Activated CD4-positive, alpha-beta T cell treated with anti-CD3 and anti-CD28 coated beads for 36 hours (primary cell): Measurements from ENCODE around the gene WSCD1. TPM values are rescaled to one million over a fixed set of nuclear protein-coding genes. Genes with fewer than 3 reads are reported as not detected.

Experiments
- ATAC-seq: fragments of 200-7000 bp; cut with Tn5 transposase; one replicate; pipeline ENCODE4 v1.10.0; 2021; ENCODE audit warnings: mild to moderate bottlenecking, moderate library complexity
- CTCF ChIA-PET: fragments of 350-600 bp; sonication (Branson Sonifier 250); formaldehyde crosslinking; loops from one replicate; lab custom pipeline; 2021; ENCODE audit warnings: antibody characterized with exemption; lab: Charles Lee
- POLR2A ChIA-PET: fragments of 350-600 bp; sonication (Branson Sonifier 250); formaldehyde crosslinking; loops from one replicate; lab custom pipeline; 2021; ENCODE audit warnings: antibody characterized with exemption, inconsistent platforms; lab: Charles Lee
- DNase-seq: peaks from one replicate; pipeline ENCODE4 v3.0.0-alpha.2; 2020
- H3K27ac Mint-ChIP-seq: one replicate; pipeline ENCODE4 v1.8.0; 2021; ENCODE audit warnings: mixed read lengths
- H3K27me3 Mint-ChIP-seq: one replicate; pipeline ENCODE4 v1.8.0; 2021; ENCODE audit warnings: mixed read lengths
- H3K36me3 Mint-ChIP-seq: one replicate; pipeline ENCODE4 v1.8.0; 2021; ENCODE audit warnings: low read depth, mixed read lengths
- H3K4me1 Mint-ChIP-seq: one replicate; pipeline ENCODE4 v1.8.0; 2021; ENCODE audit warnings: mixed read lengths
- H3K4me3 Mint-ChIP-seq: one replicate; pipeline ENCODE4 v1.8.0; 2021; ENCODE audit warnings: mild to moderate bottlenecking, moderate library complexity, mixed read lengths
- H3K9me3 Mint-ChIP-seq: one replicate; pipeline ENCODE4 v1.8.0; 2021; ENCODE audit warnings: low read depth, mixed read lengths
- intact Hi-C, 2 experiments: fragments of 100-400 bp; cut with DNase I in 1 of 2; cut with micrococcal nuclease in 1 of 2; formaldehyde crosslinking; loops; one replicate each; pipeline versions ENCODE4 v1.14.2 to v1.15.1; 2022 to 2024; cut with DNase I, micrococcal nuclease
- total RNA-seq, 2 experiments: library from RNA; stranded (reverse); gene quantifications; one replicate each; pipeline ENCODE4 v1.2.3, GENCODE V29; 2021

The WSCD1 gene
- total RNA-seq, 2 experiments from 2014 or later: 0.04 to 0.16 TPM

DNA sequence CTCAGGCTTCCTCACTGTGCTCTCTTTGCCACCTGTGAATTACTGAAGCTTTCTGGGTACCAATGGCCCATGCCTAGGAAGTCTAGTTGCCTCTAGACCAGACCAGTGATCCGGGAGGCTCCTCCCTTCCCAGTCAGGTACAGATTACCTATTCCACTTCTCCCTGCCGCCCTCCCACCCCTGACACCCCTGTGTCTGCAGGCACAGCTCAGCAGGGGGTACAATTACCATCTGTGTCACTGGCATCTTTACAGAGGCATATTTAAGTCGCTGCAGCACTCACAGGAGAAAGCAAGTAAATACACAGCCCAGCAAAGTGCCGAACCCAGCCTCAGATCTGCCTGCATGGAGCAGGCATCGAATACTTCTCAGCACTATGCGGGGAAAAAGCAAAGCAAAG is 5.3 kb upstream of the WSCD1 start:
- H3K36me3 Mint-ChIP-seq: no peaks in the 10 kb centered on the region
- peaks cover 49% of the 10 kb centered on the region for H3K27me3 Mint-ChIP-seq
- no peaks in the 10 kb centered on the region for H3K9me3 Mint-ChIP-seq
- ATAC-seq: no peak
- no peak overlapping the region for H3K27ac Mint-ChIP-seq
- H3K4me1 Mint-ChIP-seq: peaks cover 9% of the 10 kb centered on the region
- ChIA-PET POLR2A (no interaction called here), CTCF (no interaction called here)
- intact Hi-C loops: loop anchor here in 1 of 2 experiments (10.0 kb wide), 1 partner anchor 360 kb away; no protein-coding TSS in a partner anchor
- DNase-seq: no peak
- no peak overlapping the region for H3K4me3 Mint-ChIP-seq

DNA sequence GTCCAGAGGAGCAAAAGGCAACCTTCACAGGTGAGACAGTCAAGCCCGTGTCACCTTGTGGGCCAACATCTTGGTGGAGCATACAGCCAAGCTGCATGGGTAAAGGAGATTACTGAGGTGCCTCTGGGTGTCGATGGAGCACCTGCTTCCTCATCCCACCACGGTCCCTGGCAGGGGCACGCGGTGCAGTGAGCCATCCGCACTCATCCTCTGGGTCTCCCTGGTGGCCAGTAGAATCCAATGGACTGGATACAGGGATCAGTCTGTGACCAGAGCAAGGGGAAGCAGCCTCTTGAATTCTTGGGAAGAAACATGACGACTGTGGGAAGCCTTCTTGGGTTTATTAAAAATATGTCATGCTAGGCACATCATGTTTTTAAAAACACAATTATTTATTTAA is 4.8 kb upstream of the WSCD1 start:
- H3K27ac Mint-ChIP-seq: no peak overlapping the region
- ATAC-seq: no peak
- no peaks in the 10 kb centered on the region for H3K36me3 Mint-ChIP-seq
- H3K4me3 Mint-ChIP-seq: no peak overlapping the region
- peaks cover 46% of the 10 kb centered on the region for H3K27me3 Mint-ChIP-seq
- peaks cover 10% of the 10 kb centered on the region for H3K4me1 Mint-ChIP-seq
- no peak for DNase-seq
- intact Hi-C loops: loop anchor here in 1 of 2 experiments (10.0 kb wide), 1 partner anchor 359 kb away; no protein-coding TSS in a partner anchor
- H3K9me3 Mint-ChIP-seq: no peaks in the 10 kb centered on the region
- ChIA-PET POLR2A (no interaction called here), CTCF (no interaction called here)

DNA sequence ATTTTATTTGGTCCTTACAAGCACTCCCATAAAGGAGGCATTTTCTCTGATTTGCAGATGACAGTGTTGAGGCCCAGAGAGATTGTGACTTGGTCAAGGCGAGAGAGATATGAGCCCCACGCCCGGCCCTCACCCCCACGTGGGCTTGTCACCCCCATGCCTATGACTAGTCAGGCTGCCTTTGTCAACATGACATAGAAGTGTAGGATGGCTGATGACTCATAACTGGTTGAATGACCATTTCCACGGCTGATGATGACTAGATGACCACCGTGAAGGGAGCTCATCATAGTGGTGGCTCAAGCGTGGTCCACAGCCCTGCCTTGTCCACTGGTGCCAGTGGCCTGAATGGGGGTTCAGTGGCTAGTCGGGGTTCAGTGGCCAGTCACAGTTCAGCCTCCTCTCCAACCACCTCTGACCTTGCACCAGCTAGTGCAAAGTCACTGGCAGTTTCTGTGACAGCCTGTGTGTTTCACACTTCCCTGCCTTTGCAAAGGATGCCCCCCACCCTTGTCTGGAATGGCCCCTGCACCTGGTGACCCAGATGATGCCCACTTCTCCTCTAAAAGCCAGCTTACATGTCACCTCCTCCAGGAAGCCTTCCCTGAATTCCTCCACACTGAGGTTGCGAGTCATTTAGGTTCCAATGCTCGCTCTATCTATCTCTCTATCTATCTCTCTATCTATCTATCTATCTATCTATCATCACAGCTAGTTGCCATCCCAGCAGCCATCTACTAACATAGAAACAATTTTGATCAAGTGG is 3.8 kb upstream of the WSCD1 start:
- Mint-ChIP-seq H3K9me3 (no peaks in the 10 kb centered on the region), H3K4me1 (peaks cover 10% of the 10 kb centered on the region), H3K27ac (no peak overlapping the region), H3K36me3 (no peaks in the 10 kb centered on the region), H3K4me3 (no peak overlapping the region), H3K27me3 (peaks cover 48% of the 10 kb centered on the region)
- DNase-seq (no peak), ATAC-seq (no peak)
- intact Hi-C loops: loop anchor here in 1 of 2 experiments (10.0 kb wide), 1 partner anchor 358 kb away; no protein-coding TSS in a partner anchor
- CTCF ChIA-PET: no interaction called here
- POLR2A ChIA-PET: interaction anchor here (1.1 kb wide), 1 partner anchor 472 kb away, joined by 4 read pairs; no protein-coding TSS in a partner anchor

DNA sequence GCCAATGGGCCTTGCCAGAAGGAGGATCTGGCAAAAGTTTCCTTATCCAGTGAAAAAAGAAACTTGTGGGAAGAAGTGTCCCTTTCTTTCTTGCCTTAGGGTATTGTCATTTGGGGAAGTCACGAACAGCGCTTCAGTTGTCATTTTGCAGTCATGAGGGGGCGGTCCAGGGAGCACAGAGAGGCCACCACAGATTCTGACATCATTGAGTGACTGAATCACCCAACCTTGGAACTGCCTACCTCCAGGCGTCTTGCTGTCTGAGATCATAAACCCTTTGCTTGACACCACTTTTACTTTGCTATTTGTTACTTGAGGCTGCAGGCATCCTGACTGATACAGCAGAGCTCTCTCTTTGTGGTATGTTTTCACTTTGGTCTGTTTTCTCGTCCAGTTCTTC is 3.1 kb upstream of the WSCD1 start:
- POLR2A ChIA-PET: interaction anchor here (1.1 kb wide), 1 partner anchor 472 kb away, joined by 4 read pairs; no protein-coding TSS in a partner anchor
- Mint-ChIP-seq H3K4me3 (no peak overlapping the region), H3K4me1 (peaks cover 10% of the 10 kb centered on the region), H3K27me3 (peaks cover 49% of the 10 kb centered on the region), H3K36me3 (no peaks in the 10 kb centered on the region), H3K9me3 (no peaks in the 10 kb centered on the region), H3K27ac (no peak overlapping the region)
- no peak for ATAC-seq
- CTCF ChIA-PET: no interaction called here
- intact Hi-C loops: loop anchor here in 1 of 2 experiments (10.0 kb wide), 1 partner anchor 358 kb away; no protein-coding TSS in a partner anchor
- peak; percentile 9 for DNase-seq

DNA sequence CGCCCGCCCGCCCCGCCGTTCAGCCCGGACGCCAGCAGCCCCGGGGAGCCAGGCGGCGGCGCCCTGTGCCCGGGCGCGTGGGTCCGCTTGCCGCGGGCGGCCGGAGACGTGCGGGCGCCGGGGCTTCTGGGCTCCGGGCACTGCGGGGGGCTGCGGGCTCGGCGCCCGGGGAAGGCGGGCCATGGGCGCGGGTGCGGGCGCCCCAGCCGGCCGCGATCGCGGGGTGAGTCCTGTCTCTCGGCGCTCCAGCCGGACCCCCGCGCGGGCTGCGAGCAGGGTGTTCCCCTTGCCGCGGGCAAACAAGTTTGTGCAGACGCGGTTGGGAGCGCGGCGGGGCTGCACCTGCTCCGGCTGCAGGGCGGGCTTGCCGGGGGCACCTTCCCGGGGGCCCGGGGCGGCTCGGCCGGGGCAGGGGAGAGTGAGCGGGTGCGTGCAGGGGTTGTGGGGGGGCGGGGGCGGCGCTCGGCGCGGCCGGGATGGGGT is 292 bp downstream of the WSCD1 start:
- Mint-ChIP-seq H3K27me3 (peaks cover 53% of the 10 kb centered on the region), H3K27ac (no peak overlapping the region), H3K4me3 (no peak overlapping the region), H3K36me3 (no peaks in the 10 kb centered on the region), H3K4me1 (peaks cover 10% of the 10 kb centered on the region), H3K9me3 (no peaks in the 10 kb centered on the region)
- DNase-seq (peak; percentile 18), ATAC-seq (no peak)
- intact Hi-C loops: loop anchor here in 1 of 2 experiments (2.0 kb wide), 1 partner anchor 342 kb away; no protein-coding TSS in a partner anchor
- ChIA-PET POLR2A (no interaction called here), CTCF (interaction anchor here (1.1 kb wide), 1 partner anchor 49 kb away, joined by 3 read pairs; no protein-coding TSS in a partner anchor)

DNA sequence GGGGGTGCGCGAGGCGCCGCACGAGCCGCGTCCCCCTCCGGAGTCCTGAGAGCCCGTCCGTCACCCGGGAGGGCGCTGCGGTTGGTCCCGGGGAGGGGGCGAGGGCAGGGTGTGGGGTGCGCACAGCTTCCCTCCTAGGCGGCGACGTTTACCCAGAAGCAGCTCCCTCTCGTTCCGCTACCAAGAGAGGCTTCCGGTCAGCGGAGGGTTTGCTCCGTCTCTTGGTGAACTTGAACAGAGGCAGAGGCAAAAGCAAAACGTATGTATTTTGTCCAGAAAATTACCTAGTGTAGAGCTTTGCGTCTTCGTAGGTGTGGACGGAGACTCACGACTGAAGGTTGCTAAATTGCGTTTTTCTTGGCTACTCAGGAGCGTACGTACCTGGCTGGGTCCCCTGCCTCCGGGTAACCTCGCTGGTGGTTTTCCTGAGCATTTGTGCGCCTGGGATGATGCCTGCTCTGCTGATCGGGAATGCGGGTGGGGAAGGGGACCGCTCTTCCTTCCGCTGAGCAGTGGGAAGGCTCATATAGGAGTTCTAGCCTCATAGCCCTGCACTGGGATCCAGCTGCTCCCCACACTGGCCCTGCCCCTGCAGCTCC is 833 bp downstream of the WSCD1 start:
- no peak overlapping the region for H3K27ac Mint-ChIP-seq
- H3K4me3 Mint-ChIP-seq: peak overlapping the region; percentile 17
- no peaks in the 10 kb centered on the region for H3K9me3 Mint-ChIP-seq
- DNase-seq: peak; percentile 9
- intact Hi-C loops: loop anchor here in 1 of 2 experiments (2.0 kb wide), 1 partner anchor 342 kb away; no protein-coding TSS in a partner anchor
- ATAC-seq: no peak
- peaks cover 10% of the 10 kb centered on the region for H3K4me1 Mint-ChIP-seq
- CTCF ChIA-PET: interaction anchor here (1.1 kb wide), 1 partner anchor 49 kb away, joined by 3 read pairs; no protein-coding TSS in a partner anchor
- peaks cover 51% of the 10 kb centered on the region for H3K27me3 Mint-ChIP-seq
- POLR2A ChIA-PET: no interaction called here
- no peaks in the 10 kb centered on the region for H3K36me3 Mint-ChIP-seq

DNA sequence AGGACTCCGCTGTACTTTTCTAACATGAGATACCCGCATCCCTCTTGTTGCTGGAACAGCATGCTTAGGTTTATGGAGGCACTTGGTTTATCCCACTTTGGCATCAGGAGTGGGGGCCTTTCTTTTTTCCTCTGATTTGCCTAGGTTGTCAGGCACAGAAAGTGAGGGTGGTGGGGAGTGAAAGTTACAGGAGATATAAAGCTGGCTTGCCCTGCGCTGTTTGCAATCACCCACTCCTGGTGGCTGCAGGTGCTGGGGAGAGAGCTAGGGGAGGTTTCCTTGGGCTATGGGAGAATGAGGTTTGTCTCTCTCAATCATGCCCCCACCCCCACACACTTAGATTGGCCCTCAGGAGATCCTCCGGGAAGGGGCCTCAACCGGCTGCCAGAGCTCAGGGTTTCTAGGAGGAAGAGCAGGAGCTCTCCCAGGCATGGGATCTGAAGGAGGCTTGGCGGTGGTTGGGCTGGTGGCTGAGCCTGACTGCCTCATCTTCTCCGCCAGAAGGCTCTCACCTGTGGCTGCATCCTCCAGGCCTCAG is 1.4 kb downstream of the WSCD1 start:
- CTCF ChIA-PET: interaction anchor here (0.5 to 1.2 kb wide), 4 partner anchors 11 to 61 kb away, joined by 3 to 5 read pairs (median 4); no protein-coding TSS in a partner anchor

DNA sequence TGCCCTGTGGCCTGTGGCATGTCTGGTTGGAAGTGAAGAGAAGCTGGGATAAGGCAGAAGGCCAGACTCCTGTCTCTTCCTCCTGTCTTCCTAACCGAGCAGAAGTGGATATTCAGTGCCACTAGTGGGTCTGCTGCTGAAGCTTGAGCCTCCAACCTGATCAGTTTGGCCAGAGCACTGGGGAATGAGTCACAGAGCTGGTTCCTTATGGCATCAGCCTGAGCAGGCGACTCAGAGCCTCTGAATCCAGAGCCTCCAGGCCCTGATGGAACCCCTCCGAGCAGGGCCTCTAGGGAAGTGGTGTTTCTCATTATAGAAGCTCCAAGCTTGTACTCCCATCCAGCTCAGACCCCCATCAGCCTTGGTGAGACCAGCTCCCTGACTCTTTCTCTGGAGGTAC is 2.0 kb downstream of the WSCD1 start:
- CTCF ChIA-PET: interaction anchor here (0.6 to 1.2 kb wide), 4 partner anchors 11 to 353 kb away, joined by 3 to 5 read pairs (median 4); no protein-coding TSS in a partner anchor
- intact Hi-C loops: no loop called here
- peaks cover 10% of the 10 kb centered on the region for H3K4me1 Mint-ChIP-seq

More for the DNA sequence above, 1.4 kb downstream of the WSCD1 start:
- Mint-ChIP-seq H3K27ac (no peak overlapping the region), H3K27me3 (peaks cover 49% of the 10 kb centered on the region), H3K4me1 (peaks cover 10% of the 10 kb centered on the region), H3K4me3 (peak overlapping the region; percentile 17), H3K36me3 (no peaks in the 10 kb centered on the region), H3K9me3 (no peaks in the 10 kb centered on the region)
- POLR2A ChIA-PET: no interaction called here
- no peak for DNase-seq
- intact Hi-C loops: loop anchor here in 1 of 2 experiments (2.0 kb wide), 1 partner anchor 341 kb away; no protein-coding TSS in a partner anchor
- ATAC-seq: no peak

DNA sequence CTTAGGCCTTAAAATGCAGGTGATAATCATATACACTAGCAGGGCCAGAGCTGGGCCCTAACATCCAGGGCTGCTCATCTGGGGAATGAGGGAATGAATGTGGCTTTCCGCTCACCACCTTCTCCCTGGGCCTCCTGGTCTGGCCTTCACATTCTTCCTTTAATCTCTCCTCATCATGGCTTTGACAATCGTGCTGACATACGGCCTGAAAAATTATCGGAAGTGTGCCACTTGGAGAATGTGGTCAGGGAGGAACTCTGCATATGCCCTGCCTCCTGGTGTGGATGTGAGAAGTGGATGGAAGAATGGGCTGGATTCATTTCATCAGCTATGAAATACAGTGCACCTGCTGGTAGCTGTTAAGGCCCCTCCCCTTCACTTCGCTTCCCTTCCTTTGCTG is 2.4 kb downstream of the WSCD1 start:
- CTCF ChIA-PET: interaction anchor here (0.6 to 1.2 kb wide), 3 partner anchors 12 to 352 kb away, joined by 3 to 4 read pairs (median 3); no protein-coding TSS in a partner anchor

More for the DNA sequence above, 2.0 kb downstream of the WSCD1 start:
- ATAC-seq (no peak), DNase-seq (no peak)
- Mint-ChIP-seq H3K27me3 (peaks cover 46% of the 10 kb centered on the region), H3K9me3 (no peaks in the 10 kb centered on the region), H3K27ac (no peak overlapping the region), H3K36me3 (no peaks in the 10 kb centered on the region), H3K4me3 (no peak overlapping the region)
- POLR2A ChIA-PET: no interaction called here

DNA sequence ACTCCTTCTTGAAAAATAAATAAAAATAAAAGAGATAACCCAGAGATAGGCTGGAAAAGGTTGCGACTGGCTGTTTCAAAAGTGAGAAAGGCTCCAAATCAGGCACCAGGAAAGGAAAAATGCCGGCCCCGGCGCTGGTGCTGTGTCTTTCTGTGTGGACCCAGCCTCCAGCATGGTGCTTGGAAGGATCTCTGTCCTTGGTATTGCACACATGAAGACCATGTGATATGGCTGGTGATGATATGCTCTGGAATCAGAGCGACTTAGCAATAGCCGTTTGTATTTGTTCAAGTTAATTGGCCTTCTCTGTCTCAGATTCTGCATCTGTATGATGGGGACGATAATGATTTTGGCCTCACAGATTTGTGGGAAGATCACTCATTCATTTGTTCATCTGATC is 3.4 kb downstream of the WSCD1 start:
- DNase-seq (no peak), ATAC-seq (no peak)
- no peak overlapping the region for H3K4me3 Mint-ChIP-seq
- H3K27me3 Mint-ChIP-seq: peaks cover 41% of the 10 kb centered on the region
- no peaks in the 10 kb centered on the region for H3K36me3 Mint-ChIP-seq
- POLR2A ChIA-PET: no interaction called here
- intact Hi-C loops: no loop called here
- no peaks in the 10 kb centered on the region for H3K9me3 Mint-ChIP-seq
- peaks cover 10% of the 10 kb centered on the region for H3K4me1 Mint-ChIP-seq
- H3K27ac Mint-ChIP-seq: no peak overlapping the region
- CTCF ChIA-PET: interaction anchor here (0.6 kb wide), 1 partner anchor 995 kb away, joined by 4 read pairs; the partner anchor contains the start of gene ZFP3

More for the DNA sequence above, 2.4 kb downstream of the WSCD1 start:
- no peaks in the 10 kb centered on the region for H3K36me3 Mint-ChIP-seq
- H3K9me3 Mint-ChIP-seq: no peaks in the 10 kb centered on the region
- H3K27ac Mint-ChIP-seq: no peak overlapping the region
- peaks cover 42% of the 10 kb centered on the region for H3K27me3 Mint-ChIP-seq
- POLR2A ChIA-PET: no interaction called here
- intact Hi-C loops: no loop called here
- DNase-seq: no peak
- peaks cover 10% of the 10 kb centered on the region for H3K4me1 Mint-ChIP-seq
- no peak overlapping the region for H3K4me3 Mint-ChIP-seq
- no peak for ATAC-seq

DNA sequence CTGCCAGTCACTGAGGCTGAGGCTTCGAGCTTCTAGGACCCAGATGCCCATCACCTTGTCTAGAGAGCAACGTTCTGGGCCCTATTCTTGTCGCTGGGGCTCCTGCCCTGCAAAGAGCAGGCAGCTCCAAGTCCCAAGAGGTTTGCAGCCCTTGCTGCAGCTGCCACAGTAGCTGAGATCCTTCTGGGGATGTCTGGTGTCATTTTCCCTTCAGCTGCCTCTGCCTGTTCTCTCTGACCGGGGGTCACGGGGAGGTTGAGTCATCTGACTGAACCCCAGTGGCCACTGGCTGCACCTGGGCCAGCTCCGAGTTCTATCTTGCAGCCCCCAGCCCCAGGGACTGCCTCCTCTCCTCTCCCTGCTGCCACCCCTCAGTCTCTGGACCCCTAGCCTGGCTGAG is 4.9 kb downstream of the WSCD1 start:
- Mint-ChIP-seq H3K4me1 (no peaks in the 10 kb centered on the region), H3K4me3 (no peak overlapping the region), H3K36me3 (no peaks in the 10 kb centered on the region), H3K27ac (no peak overlapping the region), H3K27me3 (peaks cover 27% of the 10 kb centered on the region), H3K9me3 (no peaks in the 10 kb centered on the region)
- ChIA-PET POLR2A (no interaction called here), CTCF (no interaction called here)
- DNase-seq (no peak), ATAC-seq (no peak)
- intact Hi-C loops: no loop called here
